Esophagus muscularis mucosa (tissue), 4 donors: ENCODE results near the gene ARCN1. TPM values are rescaled to one million over a fixed set of nuclear protein-coding genes. Genes with fewer than 3 reads are reported as not detected.
A peak's percentile ranks its signal among the peaks of the same experiment; 100 is the strongest.

Source experiments
- DNase-seq: peaks from one replicate; pipeline ENCODE4 v3.0.0-alpha.2; 2017; ENCODE audit errors: extremely low spot score
- H3K27ac ChIP-seq, 4 donors: fragments of 200-600 bp; sonication (generic); replicated peaks in 1 of 4; 1 replicate in 3 of 4; 2 replicates in 1 of 4; pipeline ENCODE4 v1.5.1; 2016 to 2019; ENCODE audit warnings: mild to moderate bottlenecking in 1 of 4
- H3K27me3 ChIP-seq, 4 donors: fragments of 200-600 bp; sonication (generic); one replicate each; pipeline versions ENCODE4 v1.5.1 to v1.6.0; 2016 to 2019
- H3K36me3 ChIP-seq, 4 donors: fragments of 200-600 bp; sonication (generic); one replicate each; pipeline ENCODE4 v1.5.1; 2016 to 2019
- H3K4me1 ChIP-seq, 4 donors: fragments of 200-600 bp; sonication (generic); one replicate each; pipeline ENCODE4 v1.5.1; 2016 to 2019
- H3K4me3 ChIP-seq, 4 donors: fragments of 200-600 bp; sonication (generic); 1 replicate in 2 of 4; 2 replicates in 2 of 4; pipeline ENCODE4 v1.5.1; 2016 to 2019; ENCODE audit warnings: mild to moderate bottlenecking in 4 of 4, moderate library complexity in 1 of 4
- H3K9me3 ChIP-seq, 4 donors: fragments of 200-600 bp; sonication (generic); 1 replicate in 3 of 4; 2 replicates in 1 of 4; pipeline ENCODE4 v1.5.1; 2016 to 2019
- EP300 ChIP-seq: sonication (generic); formaldehyde crosslinking; IDR thresholded peaks from one replicate; pipeline ENCODE4 v1.6.1; 2017; ENCODE audit warnings: antibody characterized with exemption
- POLR2A ChIP-seq: fragments of 450-650 bp; IDR thresholded peaks from one replicate; pipeline ENCODE4 v1.6.1; 2017; ENCODE audit warnings: antibody characterized with exemption, moderate library complexity, mild to moderate bottlenecking, low read depth
- POLR2AphosphoS5 ChIP-seq, 2 donors: sonication (generic); formaldehyde crosslinking; IDR thresholded peaks; one replicate each; pipeline ENCODE4 v1.6.1; 2017; ENCODE audit warnings: antibody characterized with exemption in 2 of 2
- WGBS: methylation state at CpG from one replicate; pipeline ENCODE4 v1.1.5; 2018; 5-methylcytosine and 5-hydroxymethylcytosine counted together
- intact Hi-C: fragments of 100-400 bp; cut with DNase I; formaldehyde crosslinking; loops from one replicate; pipeline ENCODE4 v1.15.1; 2023
- total RNA-seq, 4 donors: library from RNA; depleted of rRNA; stranded (reverse); fragments of >200 nt; gene quantifications; one replicate each; pipeline versions ENCODE4 v1.1.0 to v1.2.1, GENCODE V29; 2016
- TF ChIP-seq, protein P1 (sequence below), 3 experiments: fragments of 200-600 bp in 2 of 3; fragments of 450-650 bp in 1 of 3; sonication (generic) in 2 of 3; IDR thresholded peaks; one replicate each; pipeline ENCODE4 v1.5.1; 2017 to 2019; ENCODE audit warnings: antibody characterized with exemption in 3 of 3, mild to moderate bottlenecking in 2 of 3, moderate library complexity in 1 of 3

The ARCN1 gene
- total RNA-seq, 4 donors from 2014 or later: 83.9 to 115 (median 102) TPM

DNA sequence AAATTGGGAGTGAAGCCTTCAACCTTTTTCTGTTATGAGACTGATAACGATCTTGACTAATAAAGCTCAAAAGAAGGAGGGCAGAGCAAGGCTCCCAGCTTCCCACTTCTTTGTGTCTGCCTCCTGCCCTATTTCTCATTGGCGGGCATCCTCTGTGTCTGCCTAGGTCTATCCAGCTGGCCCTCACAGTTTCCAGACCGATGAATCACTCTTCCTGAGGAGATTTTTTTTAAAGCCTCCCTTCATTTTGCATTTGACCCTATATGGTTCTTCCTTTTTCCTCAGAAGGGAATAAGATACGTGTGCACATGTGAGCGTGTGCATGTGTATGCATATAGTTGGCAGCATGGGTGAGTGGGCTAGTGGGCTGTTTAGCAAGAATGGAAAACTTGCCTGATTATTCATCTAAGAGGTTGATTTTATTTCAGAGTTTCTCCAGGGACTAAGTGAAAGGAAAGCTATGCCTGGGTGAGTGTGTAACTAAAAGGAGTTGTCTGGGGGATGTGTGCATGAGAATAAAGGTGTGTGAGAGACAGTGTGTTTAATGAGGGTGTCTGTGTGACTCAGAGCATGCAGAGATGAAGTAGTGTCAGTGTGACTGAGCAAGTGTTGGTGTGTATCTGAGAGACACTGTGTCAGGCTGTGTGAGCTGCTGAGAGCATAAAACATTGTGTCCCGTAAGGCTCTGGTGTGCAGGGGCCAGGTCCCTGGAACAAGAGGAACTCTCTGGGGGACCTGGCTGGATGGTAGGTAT is 47.4 kb downstream of the ARCN1 start:
- Histone ChIP-seq H3K4me1 (peaks cover 64 to 90% (median 83%) of the 10 kb centered on the region in 4 donors), H3K4me3 (peak overlapping the region in 1 of 4 donors; percentile 8)

DNA sequence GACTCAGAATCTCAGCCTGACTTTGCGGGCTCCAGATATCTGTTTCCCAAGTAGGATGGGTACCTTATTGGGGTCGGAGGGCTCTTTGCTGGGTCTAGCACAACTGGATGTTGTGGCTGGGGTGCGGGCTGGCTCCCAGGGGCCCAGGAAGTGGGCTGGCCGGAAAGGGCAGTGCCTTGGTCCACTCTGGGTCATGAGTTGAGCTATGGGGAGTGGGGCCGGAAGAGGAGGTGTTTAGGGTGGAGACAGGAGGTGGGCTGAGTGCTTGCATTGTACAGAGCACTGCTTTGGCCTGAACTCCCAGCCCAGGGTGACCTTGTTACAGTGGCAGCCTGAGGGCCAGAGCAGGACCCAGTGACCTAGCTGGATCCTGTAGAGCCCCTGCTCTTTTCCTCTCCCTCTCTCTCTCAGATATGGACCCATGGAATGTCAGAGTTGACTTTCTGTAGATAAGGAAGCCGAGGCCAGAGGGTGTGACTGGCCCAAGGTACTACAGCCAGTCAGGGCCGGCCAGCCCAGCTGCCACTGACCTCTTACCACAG is 48.4 kb downstream of the ARCN1 start:
- Histone ChIP-seq H3K9me3 (no peaks in the 10 kb centered on the region), H3K27ac (peak overlapping the region; percentile 87 to 92 (median 88)), H3K4me3 (peak overlapping the region; percentile 58 to 69 (median 62)), H3K4me1 (peaks cover 64 to 91% (median 87%) of the 10 kb centered on the region in 4 donors), H3K27me3 (no peaks in the 10 kb centered on the region), H3K36me3 (peaks cover 19 to 47% (median 35%) of the 10 kb centered on the region in 4 donors)
- TF ChIP-seq POLR2AphosphoS5 (IDR thresholded peaks at IDR 0.05): no peak
- no peak for TF ChIP-seq EP300
- TF ChIP-seq, protein P1, sequence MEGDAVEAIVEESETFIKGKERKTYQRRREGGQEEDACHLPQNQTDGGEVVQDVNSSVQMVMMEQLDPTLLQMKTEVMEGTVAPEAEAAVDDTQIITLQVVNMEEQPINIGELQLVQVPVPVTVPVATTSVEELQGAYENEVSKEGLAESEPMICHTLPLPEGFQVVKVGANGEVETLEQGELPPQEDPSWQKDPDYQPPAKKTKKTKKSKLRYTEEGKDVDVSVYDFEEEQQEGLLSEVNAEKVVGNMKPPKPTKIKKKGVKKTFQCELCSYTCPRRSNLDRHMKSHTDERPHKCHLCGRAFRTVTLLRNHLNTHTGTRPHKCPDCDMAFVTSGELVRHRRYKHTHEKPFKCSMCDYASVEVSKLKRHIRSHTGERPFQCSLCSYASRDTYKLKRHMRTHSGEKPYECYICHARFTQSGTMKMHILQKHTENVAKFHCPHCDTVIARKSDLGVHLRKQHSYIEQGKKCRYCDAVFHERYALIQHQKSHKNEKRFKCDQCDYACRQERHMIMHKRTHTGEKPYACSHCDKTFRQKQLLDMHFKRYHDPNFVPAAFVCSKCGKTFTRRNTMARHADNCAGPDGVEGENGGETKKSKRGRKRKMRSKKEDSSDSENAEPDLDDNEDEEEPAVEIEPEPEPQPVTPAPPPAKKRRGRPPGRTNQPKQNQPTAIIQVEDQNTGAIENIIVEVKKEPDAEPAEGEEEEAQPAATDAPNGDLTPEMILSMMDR (IDR thresholded peaks at IDR 0.05): no peak
- TF ChIP-seq POLR2A: no peak
- DNase-seq: no peak
- intact Hi-C loops: no loop called here
- 57% methylated on average over 7 of the region's 7 CpGs for WGBS

More for the DNA sequence above, 47.4 kb downstream of the ARCN1 start:
- intact Hi-C loops: no loop called here
- Histone ChIP-seq H3K9me3 (no peaks in the 10 kb centered on the region), H3K27ac (peak overlapping the region; percentile 87 to 92 (median 88)), H3K36me3 (peaks cover 14 to 47% (median 34%) of the 10 kb centered on the region in 4 donors), H3K27me3 (no peaks in the 10 kb centered on the region)
- no peak for DNase-seq
- TF ChIP-seq POLR2AphosphoS5 (IDR thresholded peaks at IDR 0.05): peak; percentile 55 to 64
- TF ChIP-seq, protein P1 (IDR thresholded peaks at IDR 0.05): no peak
- whole genome bisulfite sequencing: 54% methylated on average over 6 of the region's 6 CpGs

DNA sequence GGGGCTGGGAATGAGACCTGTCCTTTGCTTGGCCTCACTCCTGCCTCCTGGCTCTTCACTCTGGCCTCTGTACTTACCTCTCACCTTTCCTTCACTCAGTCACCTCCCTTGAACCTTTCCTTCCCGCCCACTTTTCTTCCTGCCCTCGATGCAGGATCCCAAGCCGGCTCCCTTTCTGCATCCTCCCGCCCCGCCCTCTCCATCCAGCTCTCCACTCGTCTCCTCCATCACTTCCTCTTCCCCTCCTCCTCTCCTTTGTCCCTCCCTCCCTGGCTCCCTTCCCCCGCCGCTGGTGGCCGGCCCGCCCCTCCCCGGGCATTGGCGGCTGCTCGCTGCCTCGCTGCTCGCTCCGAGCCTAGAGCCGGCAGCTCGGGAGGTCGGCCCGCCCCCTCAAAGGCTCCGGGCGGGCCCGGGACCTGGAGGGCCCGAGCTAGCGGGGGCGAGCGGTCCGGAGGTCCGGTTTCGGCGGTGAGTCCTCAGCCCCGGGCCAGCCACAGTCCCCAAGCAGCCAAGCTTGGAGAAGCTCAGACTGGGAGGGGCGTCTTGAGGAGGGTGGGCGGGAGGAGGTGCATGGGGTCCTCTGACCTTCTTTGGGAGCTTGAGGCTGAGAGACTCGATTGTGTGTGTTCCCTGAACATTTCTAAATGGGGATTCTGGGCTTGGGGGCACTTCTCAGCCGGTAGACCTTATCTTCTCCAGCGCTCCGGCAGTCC is 49.0 kb downstream of the ARCN1 start:
- WGBS: 5% methylated on average over 24 of the region's 38 CpGs
- Histone ChIP-seq H3K27ac (peak overlapping the region; percentile 87 to 92 (median 88)), H3K4me3 (peak overlapping the region; percentile 58 to 69 (median 62))

DNA sequence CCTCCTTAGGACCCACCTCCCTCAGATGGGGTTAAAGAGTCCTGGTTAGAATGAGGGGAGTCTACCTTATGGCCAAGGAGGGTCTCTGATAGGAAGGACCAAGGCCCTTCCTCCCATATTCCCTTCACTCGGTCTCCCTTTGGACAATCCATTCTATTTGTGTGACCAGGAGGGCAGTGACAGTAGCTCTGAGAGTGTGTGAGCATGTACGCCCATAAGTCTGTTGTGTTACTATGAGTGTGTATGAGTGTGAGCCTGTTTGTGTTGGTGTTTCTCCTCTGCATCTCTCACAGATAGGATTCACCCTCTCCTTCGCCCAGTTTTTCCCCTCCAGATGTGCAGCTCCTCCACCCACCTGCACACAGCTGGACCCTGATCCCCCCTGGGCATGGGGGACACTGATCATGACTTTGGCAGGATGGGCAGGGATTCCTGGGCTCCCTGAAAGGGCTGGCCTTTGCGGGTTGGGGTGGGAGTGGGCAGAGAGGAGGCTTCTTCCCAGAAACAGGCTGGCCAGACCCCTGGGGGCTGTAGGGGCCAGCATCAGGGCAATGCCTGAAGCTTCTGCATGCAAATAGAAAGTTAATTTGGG is 49.7 kb downstream of the ARCN1 start:
- peak overlapping the region; percentile 58 to 69 (median 62) for H3K4me3 ChIP-seq
- 16% methylated on average over 4 of the region's 4 CpGs for WGBS
- no peaks in the 10 kb centered on the region for H3K9me3 ChIP-seq
- H3K4me1 ChIP-seq: peaks cover 60 to 86% (median 79%) of the 10 kb centered on the region in 4 donors
- intact Hi-C loops: no loop called here
- TF ChIP-seq, protein P1 (IDR thresholded peaks at IDR 0.05): no peak
- TF ChIP-seq EP300 (no peak), POLR2A (no peak), POLR2AphosphoS5 (IDR thresholded peaks at IDR 0.05) (no peak)
- peaks cover 15 to 47% (median 36%) of the 10 kb centered on the region in 4 donors for H3K36me3 ChIP-seq
- no peak for DNase-seq
- H3K27me3 ChIP-seq: no peaks in the 10 kb centered on the region
- H3K27ac ChIP-seq: peak overlapping the region; percentile 87 to 92 (median 88)

More for the DNA sequence above, 49.0 kb downstream of the ARCN1 start:
- peak; percentile 96 for DNase-seq
- H3K36me3 ChIP-seq: peaks cover 16 to 47% (median 35%) of the 10 kb centered on the region in 4 donors
- intact Hi-C loops: no loop called here
- TF ChIP-seq EP300 (no peak), POLR2AphosphoS5 (IDR thresholded peaks at IDR 0.05) (peak; percentile 62 to 71), POLR2A (no peak)
- TF ChIP-seq, protein P1 (IDR thresholded peaks at IDR 0.05): peak in 1 of 3 experiments; percentile 5
- H3K9me3 ChIP-seq: no peaks in the 10 kb centered on the region
- no peaks in the 10 kb centered on the region for H3K27me3 ChIP-seq
- peaks cover 64 to 90% (median 84%) of the 10 kb centered on the region in 4 donors for H3K4me1 ChIP-seq
